Lower leg skin (tissue), 4 donors: Measurements from ENCODE around the gene ZNF320. TPM values are rescaled to one million over a fixed set of nuclear protein-coding genes. Genes with fewer than 3 reads are reported as not detected.
A peak's percentile ranks its signal among the peaks of the same experiment; 100 is the strongest.
"Not testable (repeated sequence)": the region's sequence is repeated elsewhere in the genome, so short reads cannot be mapped to it uniquely, and the experiment has no call there.

Source experiments
- DNase-seq, 2 donors: peaks; one replicate each; pipeline ENCODE4 v3.0.0-alpha.2; 2019; ENCODE audit warnings: low spot score in 2 of 2
- H3K4me3 ChIP-seq: fragments of 200-600 bp; sonication (generic); 2 replicates; pipeline ENCODE4 v1.5.1; 2017; ENCODE audit warnings: mild to moderate bottlenecking, low read depth; ENCODE audit not compliant: poor library complexity, severe bottlenecking
- CTCF ChIP-seq, 3 donors: fragments of 450-650 bp; IDR thresholded peaks; one replicate each; pipeline ENCODE4 v1.5.1; 2016; ENCODE audit warnings: antibody characterized with exemption in 3 of 3, mild to moderate bottlenecking in 3 of 3, moderate library complexity in 2 of 3
- POLR2A ChIP-seq, 2 donors: fragments of 450-650 bp; IDR thresholded peaks; one replicate each; pipeline ENCODE4 v1.6.1; 2016 to 2017; ENCODE audit warnings: antibody characterized with exemption in 2 of 2, mild to moderate bottlenecking in 1 of 2, moderate library complexity in 1 of 2
- WGBS, 2 donors: methylation state at CpG; one replicate each; pipeline ENCODE4 v1.1.5; 2018; 5-methylcytosine and 5-hydroxymethylcytosine counted together
- intact Hi-C: fragments of 100-400 bp; cut with DNase I; formaldehyde crosslinking; loops from one replicate; pipeline ENCODE4 v1.15.0; 2023; ENCODE audit warnings: low total_unique reads
- total RNA-seq, 4 donors: library from RNA; depleted of rRNA; stranded (reverse); fragments of >200 nt; gene quantifications; one replicate each; pipeline ENCODE4 v1.1.0, GENCODE V29; 2016

Gene ZNF320
- total RNA-seq, 4 donors from 2014 or later: 1.2 to 15.3 (median 12.4) TPM

- H3K4me3 ChIP-seq: no peak overlapping the region
- peak in 1 of 2 donors; percentile 17 for DNase-seq
- 88 to 90% methylated on average over 7 of the region's 7 CpGs for WGBS, 2 donors
- intact Hi-C loops: no loop called here
- TF ChIP-seq CTCF (IDR thresholded peaks at IDR 0.05) (no peak), POLR2A (IDR thresholded peaks at IDR 0.05) (no peak)
Measured at GRCh38 chr19:52936954-52937325, 39.5 kb upstream of the ZNF320 start.

GRCh38 chr19:52936151-52936953 lies 38.9 kb upstream of the ZNF320 start:
- H3K4me3 ChIP-seq: no peak overlapping the region
- DNase-seq: peak in 1 of 2 donors; percentile 48
- intact Hi-C loops: no loop called here
- WGBS, 2 donors: 72 to 74% methylated on average over 12 of the region's 12 CpGs
- TF ChIP-seq POLR2A (IDR thresholded peaks at IDR 0.05) (no peak), CTCF (IDR thresholded peaks at IDR 0.05) (no peak)

GRCh38 chr19:52935434-52935833 lies 38.0 kb upstream of the ZNF320 start:
- H3K4me3 ChIP-seq: no peak overlapping the region
- TF ChIP-seq POLR2A (IDR thresholded peaks at IDR 0.05): no peak
- TF ChIP-seq CTCF (IDR thresholded peaks at IDR 0.05): no peak
- WGBS, 2 donors: 86 to 92% methylated on average over 8 of the region's 8 CpGs
- intact Hi-C loops: no loop called here
- DNase-seq: no peak

GRCh38 chr19:52924641-52925040 lies 27.2 kb upstream of the ZNF320 start:
- H3K4me3 ChIP-seq, intact Hi-C loops, DNase-seq: not testable (repeated sequence)
- WGBS, 2 donors: 61 to 67% methylated on average over 9 of the region's 9 CpGs

- TF ChIP-seq POLR2A (IDR thresholded peaks at IDR 0.05) (no peak), CTCF (IDR thresholded peaks at IDR 0.05) (no peak)
Measured at GRCh38 chr19:52923778-52924593, 26.6 kb upstream of the ZNF320 start.

More at GRCh38 chr19:52923778-52924593, 26.6 kb upstream of the ZNF320 start:
- intact Hi-C loops: no loop called here
- H3K4me3 ChIP-seq: no peak overlapping the region
- WGBS, 2 donors: 35 to 41% methylated on average over 18 of the region's 18 CpGs
- DNase-seq: peak; percentile 23 to 88
